HEK293 (cell line): ENCODE measurements around the gene SAP30L.

Experiments used
- CTCF ChIA-PET: fragments of 350-600 bp; formaldehyde crosslinking; extraction: SDS; loops from one replicate; lab custom pipeline; 2021; ENCODE audit warnings: antibody characterized with exemption; lab: Yijun Ruan, JAX
- POLR2A ChIA-PET: fragments of 300-600 bp; formaldehyde crosslinking; extraction: SDS; loops from one replicate; lab custom pipeline; 2020; ENCODE audit warnings: antibody characterized with exemption, inconsistent platforms; lab: Yijun Ruan, JAX
- H3K27ac ChIP-seq: fragments of 200-500 bp; sonication (Bioruptor generic); 2 replicates; pipeline ENCODE4 v1.5.1; 2014; ENCODE audit warnings: low read depth, low read length, control low read depth, inconsistent platforms; ENCODE audit errors: extremely low read depth
- H3K36me3 ChIP-seq, 2 experiments: fragments of 200-500 bp in 1 of 2; sonication (Bioruptor generic) in 1 of 2; 1 replicate in 1 of 2; 2 replicates in 1 of 2; pipeline ENCODE4 v1.5.1; 2014 to 2017; ENCODE audit warnings: inconsistent platforms in 2 of 2, low read length in 2 of 2; ENCODE audit not compliant: control insufficient read depth in 2 of 2, insufficient read depth in 1 of 2
- H3K4me1 ChIP-seq: fragments of 200-500 bp; sonication (Bioruptor generic); 2 replicates; pipeline ENCODE4 v1.5.1; 2014; ENCODE audit warnings: mild to moderate bottlenecking, low read length, inconsistent platforms; ENCODE audit not compliant: control insufficient read depth, insufficient read depth
- H3K4me3 ChIP-seq: 2 replicates; pipeline ENCODE4 v1.5.1; 2011; ENCODE audit warnings: low read depth, mild to moderate bottlenecking, control low read depth, low read length, moderate library complexity
- H3K9me3 ChIP-seq: fragments of 200-500 bp; sonication (Bioruptor generic); 2 replicates; pipeline ENCODE4 v1.5.1; 2014; ENCODE audit warnings: low read depth, low read length, inconsistent platforms; ENCODE audit not compliant: control insufficient read depth, insufficient read depth
- CTCF ChIP-seq: fragments of 450-650 bp; formaldehyde crosslinking; IDR thresholded peaks from 2 replicates; pipeline ENCODE4 v1.5.1; 2016; ENCODE audit warnings: missing biosample characterization, missing genetic modification characterization
- IKZF3 ChIP-seq: fragments of 450-650 bp; IDR thresholded peaks from 2 replicates; pipeline ENCODE4 v1.5.0; 2018; ENCODE audit warnings: missing biosample characterization, mild to moderate bottlenecking, missing genetic modification characterization, moderate library complexity
- KLF16 ChIP-seq: fragments of 450-650 bp; formaldehyde crosslinking; IDR thresholded peaks from 2 replicates; pipeline ENCODE4 v1.5.1; 2017; ENCODE audit warnings: missing biosample characterization, missing genetic modification characterization
- PRDM6 ChIP-seq: fragments of 450-650 bp; formaldehyde crosslinking; IDR thresholded peaks from 2 replicates; pipeline ENCODE4 v1.5.1; 2017; ENCODE audit warnings: missing biosample characterization, missing genetic modification characterization
- REPIN1 ChIP-seq: fragments of 450-650 bp; formaldehyde crosslinking; IDR thresholded peaks from 2 replicates; pipeline ENCODE4 v1.5.1; 2017; ENCODE audit warnings: missing biosample characterization, missing genetic modification characterization, low read depth
- SP2 ChIP-seq: fragments of 450-650 bp; formaldehyde crosslinking; IDR thresholded peaks from 2 replicates; pipeline ENCODE4 v1.5.1; 2016; ENCODE audit warnings: missing biosample characterization, missing genetic modification characterization
- ZBTB48 ChIP-seq: fragments of 450-650 bp; formaldehyde crosslinking; IDR thresholded peaks from 2 replicates; pipeline ENCODE4 v1.5.1; 2016; ENCODE audit warnings: missing biosample characterization, missing genetic modification characterization
- ZBTB7A ChIP-seq: fragments of 450-650 bp; formaldehyde crosslinking; IDR thresholded peaks from 2 replicates; pipeline ENCODE4 v1.5.1; 2016; ENCODE audit warnings: low read depth, missing biosample characterization, missing genetic modification characterization
- ZFP37 ChIP-seq: fragments of 450-650 bp; formaldehyde crosslinking; IDR thresholded peaks from 2 replicates; pipeline ENCODE4 v1.5.1; 2016; ENCODE audit warnings: missing biosample characterization, missing genetic modification characterization
- ZNF114 ChIP-seq: fragments of 450-650 bp; formaldehyde crosslinking; IDR thresholded peaks from 2 replicates; pipeline ENCODE4 v1.5.0; 2017; ENCODE audit warnings: missing biosample characterization, missing genetic modification characterization
- ZNF174 ChIP-seq: fragments of 450-650 bp; formaldehyde crosslinking; IDR thresholded peaks from 2 replicates; pipeline ENCODE4 v1.5.0; 2017; ENCODE audit warnings: missing biosample characterization, mild to moderate bottlenecking, missing genetic modification characterization
- ZNF324 ChIP-seq: fragments of 450-650 bp; formaldehyde crosslinking; IDR thresholded peaks from 2 replicates; pipeline ENCODE4 v1.5.1; 2016; ENCODE audit warnings: missing biosample characterization, missing genetic modification characterization
- ZNF354C ChIP-seq: fragments of 450-650 bp; formaldehyde crosslinking; IDR thresholded peaks from 2 replicates; pipeline ENCODE4 v1.5.1; 2016; ENCODE audit warnings: missing biosample characterization, missing genetic modification characterization, low read depth, borderline replicate concordance
- ZNF501 ChIP-seq: fragments of 450-650 bp; formaldehyde crosslinking; IDR thresholded peaks from 2 replicates; pipeline ENCODE4 v1.5.1; 2016; ENCODE audit warnings: missing biosample characterization, missing genetic modification characterization
- ZNF513 ChIP-seq: fragments of 450-650 bp; IDR thresholded peaks from 2 replicates; pipeline ENCODE4 v1.5.1; 2018; ENCODE audit warnings: missing biosample characterization, missing genetic modification characterization
- ZNF544 ChIP-seq: fragments of 450-650 bp; formaldehyde crosslinking; IDR thresholded peaks from 2 replicates; pipeline ENCODE4 v1.5.0; 2017; ENCODE audit warnings: missing biosample characterization, missing genetic modification characterization
- ZNF555 ChIP-seq: fragments of 450-650 bp; formaldehyde crosslinking; conservative IDR thresholded peaks from 2 replicates; pipeline ENCODE4 v1.5.1; 2017; ENCODE audit warnings: missing biosample characterization, mild to moderate bottlenecking, missing genetic modification characterization, inconsistent platforms
- ZNF704 ChIP-seq: fragments of 450-650 bp; formaldehyde crosslinking; IDR thresholded peaks from 2 replicates; pipeline ENCODE4 v1.5.1; 2016; ENCODE audit warnings: missing biosample characterization, missing genetic modification characterization
- ZNF76 ChIP-seq: fragments of 450-650 bp; formaldehyde crosslinking; IDR thresholded peaks from 2 replicates; pipeline ENCODE4; 2016; ENCODE audit warnings: low read depth, missing biosample characterization, missing genetic modification characterization, borderline replicate concordance
- ZNF776 ChIP-seq: fragments of 450-650 bp; formaldehyde crosslinking; IDR thresholded peaks from 2 replicates; pipeline ENCODE4 v1.5.0; 2017; ENCODE audit warnings: missing biosample characterization, missing genetic modification characterization, borderline replicate concordance
- ZSCAN23 ChIP-seq: fragments of 450-650 bp; formaldehyde crosslinking; IDR thresholded peaks from 2 replicates; pipeline ENCODE4 v1.5.1; 2016; ENCODE audit warnings: missing biosample characterization, missing genetic modification characterization
- ZSCAN30 ChIP-seq: fragments of 450-650 bp; IDR thresholded peaks from 2 replicates; pipeline ENCODE4 v1.5.1; 2018; ENCODE audit warnings: missing biosample characterization, mild to moderate bottlenecking, missing genetic modification characterization, moderate library complexity
- TF ChIP-seq, protein P1 (sequence below): fragments of 450-650 bp; formaldehyde crosslinking; IDR thresholded peaks from 2 replicates; pipeline ENCODE4; 2016; ENCODE audit warnings: missing biosample characterization, missing genetic modification characterization
- TF ChIP-seq, protein P2 (sequence below): fragments of 450-650 bp; formaldehyde crosslinking; IDR thresholded peaks from 2 replicates; pipeline ENCODE4 v1.5.1; 2016; ENCODE audit warnings: missing biosample characterization, missing genetic modification characterization

Gene SAP30L

DNA sequence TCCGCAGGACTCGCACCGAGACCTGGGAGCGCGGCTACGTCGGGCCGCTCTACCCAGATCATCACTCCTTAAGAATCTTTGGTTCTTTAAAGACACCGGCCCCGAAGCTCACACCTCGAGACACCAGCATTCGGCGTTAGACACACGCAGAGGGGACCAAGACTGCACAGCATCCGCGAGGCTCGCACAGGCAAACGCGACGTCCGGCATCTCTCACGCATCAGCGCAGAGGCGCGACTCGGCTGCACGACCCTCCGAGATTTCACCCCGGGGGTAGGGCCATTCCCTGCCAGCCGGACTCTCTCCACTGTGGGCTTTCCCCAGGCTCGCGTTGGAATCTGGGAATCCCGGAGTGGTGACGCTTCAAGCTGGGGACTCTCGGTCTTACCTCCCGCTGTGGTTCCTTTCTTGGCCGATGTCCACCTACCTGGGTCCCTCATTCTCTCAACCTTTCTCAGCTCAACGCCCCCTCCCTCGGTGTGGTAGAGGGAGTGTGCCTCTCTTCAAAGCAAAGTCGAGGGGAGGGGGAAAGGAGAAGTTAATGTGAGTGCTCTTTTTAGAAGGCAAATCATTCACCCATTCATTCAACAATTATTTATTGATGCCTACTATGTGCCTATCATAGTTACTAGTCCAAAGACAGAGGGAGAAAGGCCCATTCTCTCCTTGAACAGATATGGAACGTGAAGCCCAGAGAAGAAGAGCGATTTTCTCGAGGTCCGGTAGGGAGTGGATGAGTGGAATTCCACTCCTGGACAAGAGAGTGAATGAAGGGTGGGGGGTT lies 33.6 kb downstream of the SAP30L start:
- Histone ChIP-seq H3K36me3 (no peaks in the 10 kb centered on the region), H3K4me3 (no peak overlapping the region), H3K4me1 (no peaks in the 10 kb centered on the region), H3K9me3 (no peaks in the 10 kb centered on the region), H3K27ac (no peak overlapping the region)
- POLR2A ChIA-PET: no interaction called here
- TF ChIP-seq PRDM6 (tag by site-specific recombination) (no peak), ZNF704 (no peak), ZSCAN30 (tag by site-specific recombination) (no peak), ZNF174 (tag by site-specific recombination) (no peak)
- CTCF ChIA-PET: interaction anchor here (0.7 kb wide), 1 partner anchor 195 kb away, joined by 4 read pairs; no protein-coding TSS in a partner anchor

- no peak overlapping the region for H3K27ac ChIP-seq
- ChIA-PET POLR2A (no interaction called here), CTCF (interaction anchor here (0.7 to 2.0 kb wide), 3 partner anchors 10 to 196 kb away, joined by 4 to 6 read pairs (median 4); no protein-coding TSS in a partner anchor)
- no peak overlapping the region for H3K4me3 ChIP-seq
- no peaks in the 10 kb centered on the region for H3K9me3 ChIP-seq
- no peaks in the 10 kb centered on the region for H3K36me3 ChIP-seq
- H3K4me1 ChIP-seq: no peaks in the 10 kb centered on the region
- no peak for TF ChIP-seq ZNF354C (tag by site-specific recombination)
- TF ChIP-seq ZNF544 (tag by site-specific recombination): no peak
- no peak for TF ChIP-seq REPIN1 (tag by site-specific recombination)
- TF ChIP-seq, protein P1, sequence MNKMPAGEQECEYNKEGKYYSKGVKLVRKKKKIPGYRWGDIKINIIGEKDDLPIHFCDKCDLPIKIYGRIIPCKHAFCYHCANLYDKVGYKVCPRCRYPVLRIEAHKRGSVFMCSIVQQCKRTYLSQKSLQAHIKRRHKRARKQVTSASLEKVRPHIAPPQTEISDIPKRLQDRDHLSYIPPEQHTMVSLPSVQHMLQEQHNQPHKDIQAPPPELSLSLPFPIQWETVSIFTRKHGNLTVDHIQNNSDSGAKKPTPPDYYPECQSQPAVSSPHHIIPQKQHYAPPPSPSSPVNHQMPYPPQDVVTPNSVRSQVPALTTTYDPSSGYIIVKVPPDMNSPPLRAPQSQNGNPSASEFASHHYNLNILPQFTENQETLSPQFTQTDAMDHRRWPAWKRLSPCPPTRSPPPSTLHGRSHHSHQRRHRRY (tag by site-specific recombination): no peak
- TF ChIP-seq ZNF513 (tag by site-specific recombination): no peak
- TF ChIP-seq ZNF76 (tag by site-specific recombination): no peak
- TF ChIP-seq ZNF776 (tag by site-specific recombination): no peak
- no peak for TF ChIP-seq ZNF324 (tag by site-specific recombination)
- TF ChIP-seq ZFP37 (tag by site-specific recombination): no peak
- no peak for TF ChIP-seq SP2
- TF ChIP-seq ZNF501 (tag by site-specific recombination): no peak
- TF ChIP-seq ZBTB7A (tag by site-specific recombination): no peak
- TF ChIP-seq CTCF (tag by site-specific recombination): no peak
- TF ChIP-seq ZNF114: no peak
- TF ChIP-seq, protein P2, sequence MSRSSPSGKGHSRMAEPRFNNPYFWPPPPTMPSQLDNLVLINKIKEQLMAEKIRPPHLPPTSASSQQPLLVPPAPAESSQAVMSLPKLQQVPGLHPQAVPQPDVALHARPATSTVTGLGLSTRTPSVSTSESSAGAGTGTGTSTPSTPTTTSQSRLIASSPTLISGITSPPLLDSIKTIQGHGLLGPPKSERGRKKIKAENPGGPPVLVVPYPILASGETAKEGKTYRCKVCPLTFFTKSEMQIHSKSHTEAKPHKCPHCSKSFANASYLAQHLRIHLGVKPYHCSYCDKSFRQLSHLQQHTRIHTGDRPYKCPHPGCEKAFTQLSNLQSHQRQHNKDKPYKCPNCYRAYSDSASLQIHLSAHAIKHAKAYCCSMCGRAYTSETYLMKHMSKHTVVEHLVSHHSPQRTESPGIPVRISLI (tag by site-specific recombination): no peak
- TF ChIP-seq IKZF3 (tag by site-specific recombination): no peak
- no peak for TF ChIP-seq ZNF555 (tag by site-specific recombination)
- no peak for TF ChIP-seq ZSCAN23
- TF ChIP-seq KLF16 (tag by site-specific recombination): no peak
- no peak for TF ChIP-seq ZBTB48 (tag by site-specific recombination)
Measured at GRCh38 chr5:154479944-154480750, 34.4 kb downstream of the SAP30L start.
